Gastroesophageal sphincter (tissue), 4 donors: ENCODE data around the gene ATRIP. TPM values are rescaled to one million over a fixed set of nuclear protein-coding genes. Genes with fewer than 3 reads are reported as not detected.

Experiments
- ATAC-seq: fragments of 150-250 bp; one replicate; pipeline ENCODE4 v1.9.1; 2016; ENCODE audit warnings: mild to moderate bottlenecking, moderate library complexity
- H3K27ac ChIP-seq, 4 donors: fragments of 200-600 bp; sonication (generic) in 3 of 4; 1 replicate in 3 of 4; 2 replicates in 1 of 4; pipeline ENCODE4 v1.5.1; 2016 to 2019
- H3K27me3 ChIP-seq: fragments of 200-600 bp; sonication (generic); one replicate; pipeline ENCODE4 v1.5.1; 2019
- H3K36me3 ChIP-seq, 2 donors: fragments of 200-600 bp; sonication (generic); one replicate each; pipeline ENCODE4 v1.5.1; 2019; ENCODE audit warnings: control low read depth in 1 of 2
- H3K4me1 ChIP-seq, 3 donors: fragments of 200-600 bp; sonication (generic); 1 replicate in 2 of 3; 2 replicates in 1 of 3; pipeline ENCODE4 v1.5.1; 2016 to 2019; ENCODE audit warnings: control low read depth in 2 of 3
- H3K4me3 ChIP-seq, 2 donors: fragments of 200-600 bp; sonication (generic); one replicate each; pipeline ENCODE4 v1.5.1; 2019; ENCODE audit warnings: mild to moderate bottlenecking in 1 of 2, moderate library complexity in 1 of 2
- H3K9me3 ChIP-seq, 3 donors: fragments of 200-600 bp; sonication (generic); one replicate each; pipeline ENCODE4 v1.5.1; 2017 to 2019; ENCODE audit warnings: control low read depth in 2 of 3
- CTCF ChIP-seq, 4 experiments: fragments of 200-600 bp in 2 of 4; fragments of 450-650 bp in 2 of 4; sonication (generic) in 1 of 4; IDR thresholded peaks; one replicate each; pipeline ENCODE4 v1.5.1; 2017 to 2019; ENCODE audit warnings: antibody characterized with exemption in 4 of 4, mild to moderate bottlenecking in 2 of 4, moderate library complexity in 2 of 4
- EP300 ChIP-seq: sonication (generic); formaldehyde crosslinking; IDR thresholded peaks from one replicate; pipeline ENCODE4 v1.6.1; 2017; ENCODE audit warnings: antibody characterized with exemption, mild to moderate bottlenecking
- POLR2A ChIP-seq, 2 donors: fragments of 450-650 bp; IDR thresholded peaks; one replicate each; pipeline ENCODE4 v1.6.1; 2017; ENCODE audit warnings: antibody characterized with exemption in 2 of 2, mild to moderate bottlenecking in 2 of 2, moderate library complexity in 1 of 2
- POLR2AphosphoS5 ChIP-seq: sonication (generic); formaldehyde crosslinking; IDR thresholded peaks from one replicate; pipeline ENCODE4 v1.6.1; 2017; ENCODE audit warnings: antibody characterized with exemption
- WGBS, 2 donors: methylation state at CpG; one replicate each; pipeline ENCODE4 v1.1.5; 2018; ENCODE audit warnings: low coverage in 1 of 2; 5-methylcytosine and 5-hydroxymethylcytosine counted together
- total RNA-seq, 4 donors: library from RNA; depleted of rRNA; stranded (reverse); fragments of >200 nt; gene quantifications; one replicate each; pipeline ENCODE4 v1.1.0, GENCODE V29; 2016

The ATRIP gene
- total RNA-seq, 4 donors from 2014 or later = 3.0 to 6.8 (median 5.2) TPM

- peaks cover 0 to 80% (median 35%) of the 10 kb centered on the region in 3 donors for H3K4me1 ChIP-seq
- TF ChIP-seq POLR2A (IDR thresholded peaks at IDR 0.05) = no peak
- TF ChIP-seq EP300 = no peak
- peak in 1 of 4 experiments; percentile 4 for TF ChIP-seq CTCF (IDR thresholded peaks at IDR 0.05)
- TF ChIP-seq POLR2AphosphoS5 = no peak
- H3K27ac ChIP-seq = peak overlapping the region in 3 of 4 donors; percentile 96 to 99 (median 98)
- no peaks in the 10 kb centered on the region for H3K27me3 ChIP-seq
- no peaks in the 10 kb centered on the region for H3K9me3 ChIP-seq
- H3K36me3 ChIP-seq = peaks cover 0 to 60% of the 10 kb centered on the region in 2 donors
- WGBS, 2 donors = 80 to 86% methylated on average over 1 to 2 of the region's 25 CpGs
- H3K4me3 ChIP-seq = no peak overlapping the region
- no peak for ATAC-seq
These were observed 23.2 kb upstream of the ATRIP start for GRCh38 chr3:48423241-48423882.

GRCh38 chr3:48423883-48424695 lies 22.4 kb upstream of the ATRIP start:
- Histone ChIP-seq H3K9me3 (no peaks in the 10 kb centered on the region), H3K27me3 (no peaks in the 10 kb centered on the region), H3K4me3 (peak overlapping the region in 1 of 2 donors; percentile 97), H3K36me3 (peaks cover 0 to 53% of the 10 kb centered on the region in 2 donors), H3K27ac (peak overlapping the region in 3 of 4 donors; percentile 96 to 99 (median 98)), H3K4me1 (peaks cover 0 to 84% (median 36%) of the 10 kb centered on the region in 3 donors)
- TF ChIP-seq EP300 (no peak), CTCF (IDR thresholded peaks at IDR 0.05) (no peak), POLR2A (IDR thresholded peaks at IDR 0.05) (no peak), POLR2AphosphoS5 (no peak)
- no peak for ATAC-seq
- WGBS, 2 donors = 100% methylated on average over 1 of the region's 27 CpGs; no CpG with 5 or more reads in 1 of the 2 donors

GRCh38 chr3:48425281-48425812 lies 21.2 kb upstream of the ATRIP start:
- no peak for ATAC-seq
- H3K9me3 ChIP-seq = no peaks in the 10 kb centered on the region
- H3K27me3 ChIP-seq = no peaks in the 10 kb centered on the region
- WGBS, 2 donors = no CpG with 5 or more reads among the region's 13 CpGs
- peak overlapping the region in 1 of 2 donors; percentile 97 for H3K4me3 ChIP-seq
- H3K36me3 ChIP-seq = peaks cover 0 to 40% of the 10 kb centered on the region in 2 donors
- peak overlapping the region in 3 of 4 donors; percentile 96 to 99 (median 98) for H3K27ac ChIP-seq
- TF ChIP-seq POLR2A (IDR thresholded peaks at IDR 0.05) (no peak), EP300 (no peak), POLR2AphosphoS5 (peak; percentile 12), CTCF (IDR thresholded peaks at IDR 0.05) (no peak)
- H3K4me1 ChIP-seq = peaks cover under 1 to 89% (median 40%) of the 10 kb centered on the region in 3 donors

- WGBS, 2 donors = no CpG with 5 or more reads among the region's 11 CpGs
- Histone ChIP-seq H3K36me3 (peaks cover 0 to 29% of the 10 kb centered on the region in 2 donors), H3K4me1 (peaks cover 4 to 86% (median 44%) of the 10 kb centered on the region in 3 donors), H3K4me3 (peak overlapping the region; percentile 74 to 97), H3K9me3 (no peaks in the 10 kb centered on the region), H3K27ac (peak overlapping the region; percentile 88 to 99 (median 97)), H3K27me3 (no peaks in the 10 kb centered on the region)
- TF ChIP-seq POLR2AphosphoS5 = no peak
- TF ChIP-seq EP300 = no peak
- TF ChIP-seq POLR2A (IDR thresholded peaks at IDR 0.05) = no peak
- no peak for TF ChIP-seq CTCF (IDR thresholded peaks at IDR 0.05)
- peak; percentile 1 for ATAC-seq
These were observed 20.1 kb upstream of the ATRIP start for GRCh38 chr3:48426401-48426909.
